Measurements from ENCODE around the gene CD99L2. TPM values are rescaled to one million over a fixed set of nuclear protein-coding genes. Genes with fewer than 3 reads are reported as not detected.

CD99L2 gene, protein sequence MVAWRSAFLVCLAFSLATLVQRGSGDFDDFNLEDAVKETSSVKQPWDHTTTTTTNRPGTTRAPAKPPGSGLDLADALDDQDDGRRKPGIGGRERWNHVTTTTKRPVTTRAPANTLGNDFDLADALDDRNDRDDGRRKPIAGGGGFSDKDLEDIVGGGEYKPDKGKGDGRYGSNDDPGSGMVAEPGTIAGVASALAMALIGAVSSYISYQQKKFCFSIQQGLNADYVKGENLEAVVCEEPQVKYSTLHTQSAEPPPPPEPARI
- 9.4 to 10.5 TPM (median 9.6 TPM) in 3 replicates for total RNA-seq (2021)
- percentile 71 among the genes with signal in this experiment for Bru-seq, nascent RNA
- long read RNA-seq, experiment 1, partial matches to known transcripts: 8 of 41 reads
- long read RNA-seq, experiment 1, other reads (novel, unspliced or antisense): 29 of 41 reads
- long read RNA-seq, experiment 2, partial matches to known transcripts: 4 of 11 reads
- long read RNA-seq, experiment 2, other reads (novel, unspliced or antisense): 7 of 11 reads
- long read RNA-seq, experiment 3, partial matches to known transcripts: 2 of 5 reads
- long read RNA-seq, experiment 3, other reads (novel, unspliced or antisense): 3 of 5 reads

DNA sequence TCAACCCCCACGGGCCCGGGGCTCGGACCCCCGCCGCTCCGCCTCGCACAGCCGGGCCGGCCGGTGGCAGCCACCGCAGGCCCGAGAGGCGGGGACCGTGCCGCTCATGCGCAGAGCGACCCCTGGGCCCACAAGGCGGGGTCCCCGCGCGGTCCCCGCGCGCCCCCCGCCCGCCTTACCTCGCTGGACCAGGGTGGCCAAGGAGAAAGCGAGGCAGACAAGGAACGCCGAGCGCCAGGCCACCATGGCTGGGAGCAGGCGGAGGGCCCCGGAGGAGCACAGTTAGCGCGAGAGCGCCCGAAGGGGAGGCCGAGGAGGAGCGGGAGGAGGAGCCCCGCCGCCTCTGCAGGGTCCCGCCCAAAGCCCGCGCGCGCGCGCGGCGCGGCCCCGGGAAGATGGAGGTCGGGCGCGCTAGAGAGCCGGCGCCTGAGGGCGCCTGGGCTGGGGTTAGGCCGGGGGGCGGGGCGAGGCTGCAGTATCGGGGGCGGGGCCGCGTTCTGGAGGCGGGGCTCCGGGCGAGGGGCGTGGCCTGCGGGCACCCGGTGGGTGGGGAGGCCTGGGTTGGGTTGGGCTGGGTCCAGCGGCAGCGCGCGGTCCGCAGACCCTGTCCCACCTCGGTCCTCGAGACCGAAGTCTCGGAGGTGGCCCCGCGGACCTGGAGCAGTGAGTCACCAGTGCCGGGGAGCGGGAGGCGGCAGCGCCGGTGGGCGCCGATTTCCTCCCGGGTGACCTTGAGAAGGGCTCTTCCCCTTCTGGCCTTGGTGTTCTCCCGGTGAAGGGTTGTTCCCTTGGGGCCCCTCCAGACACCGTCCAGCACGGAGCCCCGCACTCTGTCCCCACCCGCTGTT is at the start of gene CD99L2:
Gene CD99L2 (minus strand): TSS at position 326 of the 848 bp plus-strand sequence. CDS start 80 bp downstream, at position 246.
- H3K27me3 Mint-ChIP-seq (ENCODE audit: low read depth): no peaks in the 10 kb centered on the region
- H3K4me3 Mint-ChIP-seq: peak within 1 kb of the TSS; percentile 73
- H3K36me3 Mint-ChIP-seq: 0 out of 2 replicates have a peak, but pooled peaks cover 2% of the 10 kb centered on the region
- ChIA-PET CTCF (no interaction called here), POLR2A (interaction anchor here (0.5 to 1.7 kb wide), 2 partner anchors 85 to 105 kb away, joined by 3 to 6 read pairs; partner anchors contain the start of gene HMGB3)
- peak; percentile 69 for ATAC-seq
- peak within 1 kb of the TSS; percentile 97 for H3K27ac Mint-ChIP-seq
- DNase-seq (ENCODE audit: low spot score): peak; percentile 87
- H3K4me1 Mint-ChIP-seq: peaks cover 41% of the 10 kb centered on the region
- peaks cover 3% of the 10 kb centered on the region for H3K9me3 Mint-ChIP-seq
- TF ChIP-seq RELA (CRISPR knock-in tag; IDR thresholded peaks at IDR 0.05; ENCODE audit: borderline replicate concordance) (no peak), ATF1 (CRISPR knock-in tag; IDR thresholded peaks at IDR 0.05) (no peak), SOX15 (CRISPR knock-in tag; IDR thresholded peaks at IDR 0.05) (no peak), TCF7 (CRISPR knock-in tag; IDR thresholded peaks at IDR 0.05; ENCODE audit: low read depth) (no peak), NR1H2 (CRISPR knock-in tag; IDR thresholded peaks at IDR 0.05) (no peak), NR2C2 (CRISPR knock-in tag; IDR thresholded peaks at IDR 0.05) (no peak), E2F5 (CRISPR knock-in tag; IDR thresholded peaks at IDR 0.05) (0 out of 2 replicates have a peak, but pooled peaks have one; percentile 27), EMX1 (CRISPR knock-in tag; IDR thresholded peaks at IDR 0.05) (no peak; the same call in 1 of the 2 replicates), NFATC4 (CRISPR knock-in tag; IDR thresholded peaks at IDR 0.05) (no peak), NFE2L1 (CRISPR knock-in tag; IDR thresholded peaks at IDR 0.05) (no peak), SMAD3 (CRISPR knock-in tag; IDR thresholded peaks at IDR 0.05; ENCODE audit: borderline replicate concordance) (no peak), GABPB1 (CRISPR knock-in tag; IDR thresholded peaks at IDR 0.05) (no peak), JAZF1 (CRISPR knock-in tag; IDR thresholded peaks at IDR 0.05) (no peak), PRRX2 (CRISPR knock-in tag; IDR thresholded peaks at IDR 0.05) (no peak), GRHL2 (CRISPR knock-in tag; IDR thresholded peaks at IDR 0.05; ENCODE audit: insufficient replicate concordance, severe bottlenecking) (no peak), MAX (CRISPR knock-in tag; IDR thresholded peaks at IDR 0.05) (no peak), ESRRA (CRISPR knock-in tag; IDR thresholded peaks at IDR 0.05; ENCODE audit: borderline replicate concordance) (no peak), ZNF263 (CRISPR knock-in tag; IDR thresholded peaks at IDR 0.05; ENCODE audit: low read depth) (peak; percentile 90), SP1 (CRISPR knock-in tag; conservative IDR thresholded peaks at IDR 0.05) (peak; percentile 57), ZNF671 (CRISPR knock-in tag; IDR thresholded peaks at IDR 0.05) (no peak), GTF2I (CRISPR knock-in tag; conservative IDR thresholded peaks at IDR 0.05) (no peak)
- TF ChIP-seq, protein P1, sequence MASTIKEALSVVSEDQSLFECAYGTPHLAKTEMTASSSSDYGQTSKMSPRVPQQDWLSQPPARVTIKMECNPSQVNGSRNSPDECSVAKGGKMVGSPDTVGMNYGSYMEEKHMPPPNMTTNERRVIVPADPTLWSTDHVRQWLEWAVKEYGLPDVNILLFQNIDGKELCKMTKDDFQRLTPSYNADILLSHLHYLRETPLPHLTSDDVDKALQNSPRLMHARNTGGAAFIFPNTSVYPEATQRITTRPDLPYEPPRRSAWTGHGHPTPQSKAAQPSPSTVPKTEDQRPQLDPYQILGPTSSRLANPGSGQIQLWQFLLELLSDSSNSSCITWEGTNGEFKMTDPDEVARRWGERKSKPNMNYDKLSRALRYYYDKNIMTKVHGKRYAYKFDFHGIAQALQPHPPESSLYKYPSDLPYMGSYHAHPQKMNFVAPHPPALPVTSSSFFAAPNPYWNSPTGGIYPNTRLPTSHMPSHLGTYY (CRISPR knock-in tag; IDR thresholded peaks at IDR 0.05): no peak
- TF ChIP-seq, protein P2, sequence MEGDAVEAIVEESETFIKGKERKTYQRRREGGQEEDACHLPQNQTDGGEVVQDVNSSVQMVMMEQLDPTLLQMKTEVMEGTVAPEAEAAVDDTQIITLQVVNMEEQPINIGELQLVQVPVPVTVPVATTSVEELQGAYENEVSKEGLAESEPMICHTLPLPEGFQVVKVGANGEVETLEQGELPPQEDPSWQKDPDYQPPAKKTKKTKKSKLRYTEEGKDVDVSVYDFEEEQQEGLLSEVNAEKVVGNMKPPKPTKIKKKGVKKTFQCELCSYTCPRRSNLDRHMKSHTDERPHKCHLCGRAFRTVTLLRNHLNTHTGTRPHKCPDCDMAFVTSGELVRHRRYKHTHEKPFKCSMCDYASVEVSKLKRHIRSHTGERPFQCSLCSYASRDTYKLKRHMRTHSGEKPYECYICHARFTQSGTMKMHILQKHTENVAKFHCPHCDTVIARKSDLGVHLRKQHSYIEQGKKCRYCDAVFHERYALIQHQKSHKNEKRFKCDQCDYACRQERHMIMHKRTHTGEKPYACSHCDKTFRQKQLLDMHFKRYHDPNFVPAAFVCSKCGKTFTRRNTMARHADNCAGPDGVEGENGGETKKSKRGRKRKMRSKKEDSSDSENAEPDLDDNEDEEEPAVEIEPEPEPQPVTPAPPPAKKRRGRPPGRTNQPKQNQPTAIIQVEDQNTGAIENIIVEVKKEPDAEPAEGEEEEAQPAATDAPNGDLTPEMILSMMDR (IDR thresholded peaks at IDR 0.05): no peak
- TF ChIP-seq, protein P3, sequence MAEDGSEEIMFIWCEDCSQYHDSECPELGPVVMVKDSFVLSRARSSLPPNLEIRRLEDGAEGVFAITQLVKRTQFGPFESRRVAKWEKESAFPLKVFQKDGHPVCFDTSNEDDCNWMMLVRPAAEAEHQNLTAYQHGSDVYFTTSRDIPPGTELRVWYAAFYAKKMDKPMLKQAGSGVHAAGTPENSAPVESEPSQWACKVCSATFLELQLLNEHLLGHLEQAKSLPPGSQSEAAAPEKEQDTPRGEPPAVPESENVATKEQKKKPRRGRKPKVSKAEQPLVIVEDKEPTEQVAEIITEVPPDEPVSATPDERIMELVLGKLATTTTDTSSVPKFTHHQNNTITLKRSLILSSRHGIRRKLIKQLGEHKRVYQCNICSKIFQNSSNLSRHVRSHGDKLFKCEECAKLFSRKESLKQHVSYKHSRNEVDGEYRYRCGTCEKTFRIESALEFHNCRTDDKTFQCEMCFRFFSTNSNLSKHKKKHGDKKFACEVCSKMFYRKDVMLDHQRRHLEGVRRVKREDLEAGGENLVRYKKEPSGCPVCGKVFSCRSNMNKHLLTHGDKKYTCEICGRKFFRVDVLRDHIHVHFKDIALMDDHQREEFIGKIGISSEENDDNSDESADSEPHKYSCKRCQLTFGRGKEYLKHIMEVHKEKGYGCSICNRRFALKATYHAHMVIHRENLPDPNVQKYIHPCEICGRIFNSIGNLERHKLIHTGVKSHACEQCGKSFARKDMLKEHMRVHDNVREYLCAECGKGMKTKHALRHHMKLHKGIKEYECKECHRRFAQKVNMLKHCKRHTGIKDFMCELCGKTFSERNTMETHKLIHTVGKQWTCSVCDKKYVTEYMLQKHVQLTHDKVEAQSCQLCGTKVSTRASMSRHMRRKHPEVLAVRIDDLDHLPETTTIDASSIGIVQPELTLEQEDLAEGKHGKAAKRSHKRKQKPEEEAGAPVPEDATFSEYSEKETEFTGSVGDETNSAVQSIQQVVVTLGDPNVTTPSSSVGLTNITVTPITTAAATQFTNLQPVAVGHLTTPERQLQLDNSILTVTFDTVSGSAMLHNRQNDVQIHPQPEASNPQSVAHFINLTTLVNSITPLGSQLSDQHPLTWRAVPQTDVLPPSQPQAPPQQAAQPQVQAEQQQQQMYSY (CRISPR knock-in tag; IDR thresholded peaks at IDR 0.05): no peak
- TF ChIP-seq, protein P4, sequence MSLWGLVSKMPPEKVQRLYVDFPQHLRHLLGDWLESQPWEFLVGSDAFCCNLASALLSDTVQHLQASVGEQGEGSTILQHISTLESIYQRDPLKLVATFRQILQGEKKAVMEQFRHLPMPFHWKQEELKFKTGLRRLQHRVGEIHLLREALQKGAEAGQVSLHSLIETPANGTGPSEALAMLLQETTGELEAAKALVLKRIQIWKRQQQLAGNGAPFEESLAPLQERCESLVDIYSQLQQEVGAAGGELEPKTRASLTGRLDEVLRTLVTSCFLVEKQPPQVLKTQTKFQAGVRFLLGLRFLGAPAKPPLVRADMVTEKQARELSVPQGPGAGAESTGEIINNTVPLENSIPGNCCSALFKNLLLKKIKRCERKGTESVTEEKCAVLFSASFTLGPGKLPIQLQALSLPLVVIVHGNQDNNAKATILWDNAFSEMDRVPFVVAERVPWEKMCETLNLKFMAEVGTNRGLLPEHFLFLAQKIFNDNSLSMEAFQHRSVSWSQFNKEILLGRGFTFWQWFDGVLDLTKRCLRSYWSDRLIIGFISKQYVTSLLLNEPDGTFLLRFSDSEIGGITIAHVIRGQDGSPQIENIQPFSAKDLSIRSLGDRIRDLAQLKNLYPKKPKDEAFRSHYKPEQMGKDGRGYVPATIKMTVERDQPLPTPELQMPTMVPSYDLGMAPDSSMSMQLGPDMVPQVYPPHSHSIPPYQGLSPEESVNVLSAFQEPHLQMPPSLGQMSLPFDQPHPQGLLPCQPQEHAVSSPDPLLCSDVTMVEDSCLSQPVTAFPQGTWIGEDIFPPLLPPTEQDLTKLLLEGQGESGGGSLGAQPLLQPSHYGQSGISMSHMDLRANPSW (CRISPR knock-in tag; conservative IDR thresholded peaks at IDR 0.05; ENCODE audit: low read depth): no peak
